A549 (cell line): ENCODE data around the gene NYNRIN. TPM values are rescaled to one million over a fixed set of nuclear protein-coding genes. Genes with fewer than 3 reads are reported as not detected.

Experiments used
- ATAC-seq, 2 experiments: fragments of 200-7000 bp in 1 of 2; fragments of >200 bp in 1 of 2; cut with Nextera tagmentation in 1 of 2; cut with Tn5 transposase in 1 of 2; 3 replicates each; pipeline versions ENCODE4 v1.8.0 to v1.9.1; 2018 to 2020; ENCODE audit warnings: mild to moderate bottlenecking in 1 of 2, moderate library complexity in 1 of 2
- CTCF ChIA-PET: fragments of 300-600 bp; sonication (Branson Sonifier 250); formaldehyde crosslinking; extraction: SDS; loops from one replicate; lab custom pipeline; 2021; ENCODE audit warnings: antibody characterized with exemption, inconsistent platforms; lab: Yijun Ruan, JAX
- POLR2A ChIA-PET: fragments of 350-600 bp; formaldehyde crosslinking; extraction: SDS; loops from one replicate; lab custom pipeline; 2021; ENCODE audit warnings: antibody characterized with exemption, inconsistent platforms; lab: Yijun Ruan, JAX
- DNase-seq, 2 experiments: peaks; one replicate each; pipeline versions ENCODE4 v3.0.0 to v3.0.0-alpha.2; 2011 to 2016; ENCODE audit warnings: low read depth in 1 of 2, low spot score in 1 of 2
- FAIRE-seq: peaks from 2 replicates; lab custom pipeline; 2011; peaks lifted over from hg19 to GRCh38; lab: Jason Lieb, UNC
- H3K27ac ChIP-seq, 2 experiments: fragments of >200 bp; sonication (Bioruptor Twin); formaldehyde crosslinking; 3 replicates each; pipeline ENCODE4 v1.5.1; 2016 to 2017
- H3K4me1 ChIP-seq: fragments of >200 bp; sonication (Bioruptor Twin); formaldehyde crosslinking; 3 replicates; pipeline ENCODE4 v1.6.1; 2016
- H3K4me2 ChIP-seq: fragments of >200 bp; sonication (Bioruptor Twin); formaldehyde crosslinking; 3 replicates; pipeline ENCODE4 v1.6.1; 2016
- H3K4me3 ChIP-seq: fragments of >200 bp; sonication (Bioruptor Twin); formaldehyde crosslinking; 3 replicates; pipeline ENCODE4 v1.5.1; 2016
- H3K9me3 ChIP-seq: fragments of >200 bp; sonication (Bioruptor Twin); formaldehyde crosslinking; 3 replicates; pipeline ENCODE4 v1.6.1; 2016
- CBX2 ChIP-seq: fragments of 200-600 bp; sonication (generic); IDR thresholded peaks from 2 replicates; pipeline ENCODE4 v1.6.1; 2016; ENCODE audit warnings: low read depth, mild to moderate bottlenecking, borderline replicate concordance
- CBX8 ChIP-seq: fragments of 200-600 bp; sonication (generic); IDR thresholded peaks from 2 replicates; pipeline ENCODE4 v1.6.1; 2016
- CHD2 ChIP-seq: fragments of 150-350 bp; IDR thresholded peaks from 2 replicates; pipeline ENCODE4 v1.6.1; 2014; ENCODE audit warnings: low read length; ENCODE audit not compliant: partially characterized antibody
- CHD4 ChIP-seq: fragments of 200-600 bp; sonication (generic); IDR thresholded peaks from 2 replicates; pipeline ENCODE4 v1.6.1; 2016; ENCODE audit warnings: antibody characterized with exemption, mild to moderate bottlenecking, borderline replicate concordance
- E2F6 ChIP-seq: IDR thresholded peaks from 2 replicates; pipeline ENCODE4 v1.6.1; 2012; ENCODE audit warnings: low read depth, borderline replicate concordance
- EHF ChIP-seq: fragments of 250-450 bp; sonication (Bioruptor Pico); IDR thresholded peaks from 2 replicates; pipeline ENCODE4 v1.5.0; 2020; ENCODE audit warnings: mild to moderate bottlenecking
- EHMT2 ChIP-seq: fragments of 200-600 bp; sonication (generic); IDR thresholded peaks from 2 replicates; pipeline ENCODE4 v1.6.1; 2016; ENCODE audit warnings: antibody characterized with exemption, low read depth, mild to moderate bottlenecking, moderate library complexity
- ELK1 ChIP-seq: fragments of 150-350 bp; IDR thresholded peaks from 2 replicates; pipeline ENCODE4 v1.6.1; 2014; ENCODE audit warnings: low read depth, mild to moderate bottlenecking, low read length
- ESRRA ChIP-seq: fragments of 150-350 bp; IDR thresholded peaks from 2 replicates; pipeline ENCODE4 v1.6.1; 2014; ENCODE audit warnings: mild to moderate bottlenecking, low read length, borderline replicate concordance
- FOSL2 ChIP-seq, 2 experiments: fragments of 450-650 bp in 1 of 2; fragments of >200 bp in 1 of 2; sonication (Bioruptor Twin) in 1 of 2; formaldehyde crosslinking; IDR thresholded peaks; 2 replicates each; pipeline versions ENCODE4 v1.5.0 to v1.6.1; 2016 to 2020; ENCODE audit warnings: mild to moderate bottlenecking in 1 of 2, moderate library complexity in 1 of 2
- HES2 ChIP-seq: fragments of >200 bp; sonication (Bioruptor Twin); formaldehyde crosslinking; IDR thresholded peaks from 2 replicates; pipeline ENCODE4 v1.6.1; 2016
- HEYL ChIP-seq: fragments of 250-450 bp; sonication (Bioruptor Pico); IDR thresholded peaks from 2 replicates; pipeline ENCODE4 v1.8.0; 2021; ENCODE audit warnings: mild to moderate bottlenecking, moderate library complexity
- HMGXB4 ChIP-seq: fragments of 250-450 bp; sonication (Bioruptor Pico); IDR thresholded peaks from 2 replicates; pipeline ENCODE4 v1.5.0; 2021; ENCODE audit warnings: mild to moderate bottlenecking, moderate library complexity, borderline replicate concordance
- HOXB13 ChIP-seq: fragments of 250-450 bp; sonication (Bioruptor Pico); IDR thresholded peaks from 2 replicates; pipeline ENCODE4 v1.5.0; 2020; ENCODE audit warnings: low read depth, mild to moderate bottlenecking, moderate library complexity
- JUN ChIP-seq, 2 experiments: fragments of >200 bp; sonication (Bioruptor Twin); formaldehyde crosslinking; IDR thresholded peaks; 2 replicates in 1 of 2; 3 replicates in 1 of 2; pipeline ENCODE4 v1.6.1; 2016 to 2017
- MAZ ChIP-seq: fragments of 150-350 bp; IDR thresholded peaks from 2 replicates; pipeline ENCODE4 v1.6.1; 2014; ENCODE audit warnings: antibody characterized with exemption, low read depth, low read length, borderline replicate concordance
- NR3C1 ChIP-seq: fragments of >200 bp; sonication (Bioruptor Twin); formaldehyde crosslinking; IDR thresholded peaks from 3 replicates; pipeline ENCODE4 v1.6.1; 2017
- POLR2A ChIP-seq: IDR thresholded peaks from 2 replicates; pipeline ENCODE4 v1.6.1; 2012; ENCODE audit warnings: mild to moderate bottlenecking, low read length
- RARB ChIP-seq: fragments of 250-450 bp; sonication (Bioruptor Pico); IDR thresholded peaks from 2 replicates; pipeline ENCODE4 v1.8.0; 2021; ENCODE audit warnings: mild to moderate bottlenecking, moderate library complexity
- RFX5 ChIP-seq: fragments of 450-650 bp; IDR thresholded peaks from 2 replicates; pipeline ENCODE4 v1.7.1; 2014; ENCODE audit warnings: antibody characterized with exemption, mild to moderate bottlenecking, moderate library complexity
- RNF2 ChIP-seq: fragments of 200-600 bp; sonication (generic); IDR thresholded peaks from 2 replicates; pipeline ENCODE4 v1.6.1; 2016; ENCODE audit warnings: low read depth, mild to moderate bottlenecking, antibody characterized with exemption, moderate library complexity, borderline replicate concordance
- SREBF2 ChIP-seq: fragments of 450-650 bp; IDR thresholded peaks from 2 replicates; pipeline ENCODE4 v1.6.1; 2014; ENCODE audit warnings: mild to moderate bottlenecking, moderate library complexity
- TP53 ChIP-seq: fragments of 250-450 bp; sonication (Bioruptor Pico); IDR thresholded peaks from 2 replicates; pipeline ENCODE4 v1.5.0; 2021; ENCODE audit warnings: mild to moderate bottlenecking, moderate library complexity
- ZFP36 ChIP-seq: fragments of 450-650 bp; IDR thresholded peaks from 2 replicates; pipeline ENCODE4 v1.6.1; 2014; ENCODE audit warnings: borderline replicate concordance; ENCODE audit not compliant: partially characterized antibody
- ZNF302 ChIP-seq: fragments of 250-450 bp; sonication (Bioruptor Pico); IDR thresholded peaks from 2 replicates; pipeline ENCODE4 v1.9.0; 2021; ENCODE audit warnings: inconsistent platforms, mild to moderate bottlenecking, moderate library complexity
- WGBS: methylation state at CpG from one replicate; pipeline ENCODE4 v1.1.6; 2017; ENCODE audit errors: missing lambda C conversion rate; 5-methylcytosine and 5-hydroxymethylcytosine counted together
- polyA plus RNA-seq, 4 experiments: library from polyadenylated mRNA; depleted of rRNA in 3 of 4; stranded (reverse); fragments of >200 nt; fragmentation: RNase III in 1 of 4; extraction: RNeasy Plus Mini Kit Qiagen cat#74134 plus additional on column Dnase treatment in 1 of 4; gene quantifications; 2 replicates in 3 of 4; 3 replicates in 1 of 4; pipeline ENCODE4 v1.2.3, GENCODE V29; 2011 to 2017

The NYNRIN gene
- polyA plus RNA-seq, 2 of the 4 experiments (the other 2 are of a cell fraction), result 0.19 to 0.44 TPM

- DNase-seq (no peak), FAIRE-seq (no peak), ATAC-seq (no peak)
- ChIA-PET POLR2A (interaction anchor here (2.9 kb wide), 1 partner anchor 57 kb away, joined by 15 read pairs; the partner anchor contains the start of genes CBLN3 and KHNYN), CTCF (interaction anchor here (0.6 to 3.9 kb wide), 11 partner anchors 9 to 130 kb away, joined by 3 to 19 read pairs (median 3); no protein-coding TSS in a partner anchor)
- Histone ChIP-seq H3K4me3 (no peak overlapping the region), H3K4me1 (peaks cover 2% of the 10 kb centered on the region; the same call in 2 of the 3 replicates), H3K4me2 (no peak overlapping the region), H3K9me3 (no peaks in the 10 kb centered on the region), H3K27ac (no peak overlapping the region)
- no peak for TF ChIP-seq TP53 (CRISPR knock-in tag)
- no peak for TF ChIP-seq HMGXB4 (CRISPR knock-in tag)
- TF ChIP-seq CHD4, result no peak
- no peak for TF ChIP-seq EHF (CRISPR knock-in tag)
- no peak for TF ChIP-seq HOXB13 (CRISPR knock-in tag)
- TF ChIP-seq CHD2, result no peak
- no peak for TF ChIP-seq ESRRA
- no peak for TF ChIP-seq EHMT2
- TF ChIP-seq E2F6, result no peak
- TF ChIP-seq RFX5, result no peak
- no peak for TF ChIP-seq ZFP36
- TF ChIP-seq ZNF302 (CRISPR knock-in tag), result no peak
- TF ChIP-seq SREBF2, result no peak
- no peak for TF ChIP-seq POLR2A
- TF ChIP-seq MAZ, result no peak
- WGBS, result 70% methylated on average over 12 of the region's 12 CpGs
Observed at GRCh38 chr14:24372701-24373416, 25.9 kb upstream of the NYNRIN start.

GRCh38 chr14:24376448-24377070 lies 22.2 kb upstream of the NYNRIN start:
- H3K27ac ChIP-seq, result no peak overlapping the region
- no peak for TF ChIP-seq JUN (IDR thresholded peaks at IDR 0.05)
- TF ChIP-seq CBX8, result no peak
- no peak for TF ChIP-seq RNF2
- no peak for TF ChIP-seq NR3C1
- no peak for TF ChIP-seq FOSL2 (IDR thresholded peaks at IDR 0.05)
- no peak for TF ChIP-seq FOSL2 (CRISPR knock-in tag; IDR thresholded peaks at IDR 0.05)
- no peak for TF ChIP-seq HEYL (CRISPR knock-in tag)
- no peak for TF ChIP-seq RARB
- TF ChIP-seq HES2, result no peak
- no peak for TF ChIP-seq ELK1
- TF ChIP-seq CBX2, result no peak
- POLR2A ChIA-PET, result interaction anchor here (1.1 kb wide), 1 partner anchor 35 kb away, joined by 4 read pairs; no protein-coding TSS in a partner anchor
- CTCF ChIA-PET, result interaction anchor here (1.0 to 3.7 kb wide), 6 partner anchors 35 to 60 kb away, joined by 3 to 20 read pairs (median 4); partner anchors contain the start of gene ADCY4
- no peak overlapping the region for H3K4me2 ChIP-seq
- WGBS, result 68% methylated on average over 16 of the region's 16 CpGs
- H3K4me1 ChIP-seq, result no peaks in the 10 kb centered on the region
- no peak overlapping the region for H3K4me3 ChIP-seq
- FAIRE-seq (no peak), ATAC-seq (no peak), DNase-seq (no peak)
- no peaks in the 10 kb centered on the region for H3K9me3 ChIP-seq
